Activated naive CD8-positive, alpha-beta T cell treated with anti-CD3 and anti-CD28 coated beads, Interleukin-2, amount 10 ng/mL, durations not matched to agents 7 days and 5 days (primary cell): Measurements from ENCODE around the gene CENPQ. TPM values are rescaled to one million over a fixed set of nuclear protein-coding genes. Genes with fewer than 3 reads are reported as not detected.
"Not testable (repeated sequence)": the region's sequence is repeated elsewhere in the genome, so short reads cannot be mapped to it uniquely, and the experiment has no call there.

Experiments
- ATAC-seq: fragments of 150-1000 bp; cut with Tn5 transposase; one replicate; pipeline ENCODE4 v1.10.0; 2021; ENCODE audit warnings: low read depth, moderate library complexity
- POLR2A ChIA-PET: fragments of 350-600 bp; sonication (Branson Sonifier 250); formaldehyde crosslinking; loops from one replicate; lab custom pipeline; 2021; ENCODE audit warnings: antibody characterized with exemption; lab: Charles Lee
- DNase-seq: peaks from one replicate; pipeline ENCODE4 v3.0.0; 2021
- H3K27ac Mint-ChIP-seq: one replicate; pipeline ENCODE4 v1.8.0; 2022; ENCODE audit warnings: mild to moderate bottlenecking, mixed read lengths
- H3K27me3 Mint-ChIP-seq: one replicate; pipeline ENCODE4 v1.8.0; 2022; ENCODE audit warnings: mild to moderate bottlenecking, moderate library complexity, mixed read lengths
- H3K36me3 Mint-ChIP-seq: one replicate; pipeline ENCODE4 v1.8.0; 2021; ENCODE audit warnings: mild to moderate bottlenecking, mixed read lengths
- H3K4me1 Mint-ChIP-seq: one replicate; pipeline ENCODE4 v1.8.0; 2021; ENCODE audit warnings: mixed read lengths
- H3K4me3 Mint-ChIP-seq: one replicate; pipeline ENCODE4 v1.8.0; 2022; ENCODE audit warnings: mild to moderate bottlenecking, moderate library complexity, mixed read lengths
- H3K9me3 Mint-ChIP-seq: one replicate; pipeline ENCODE4 v1.8.0; 2021; ENCODE audit warnings: mixed read lengths
- total RNA-seq, 2 experiments: library from RNA; stranded (reverse); gene quantifications; one replicate each; pipeline ENCODE4 v1.2.3, GENCODE V29; 2021

CENPQ gene
- total RNA-seq, 2 experiments from 2014 or later, result 14.4 to 14.5 TPM

DNA sequence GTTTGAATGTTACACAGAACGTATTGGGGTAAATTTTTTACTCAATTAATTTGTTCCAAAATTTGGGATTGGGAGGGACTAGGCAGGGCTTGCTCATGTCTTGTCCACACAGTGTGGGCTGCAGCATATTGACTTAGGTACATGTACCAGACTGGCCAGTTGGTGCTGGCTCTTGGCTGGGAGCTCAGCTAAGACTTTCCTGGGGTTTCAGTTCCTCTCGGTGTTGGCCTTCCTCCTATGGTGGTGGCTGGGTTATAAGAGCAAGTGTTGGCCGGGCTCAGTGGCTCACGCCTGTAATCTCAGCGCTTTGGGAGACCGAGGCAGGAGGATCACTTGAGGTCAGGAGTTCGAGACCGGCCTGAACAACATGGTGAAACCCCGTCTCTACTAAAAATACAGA is 4.9 kb downstream of the CENPQ start:
- no peak for ATAC-seq
- Mint-ChIP-seq H3K4me1 (peaks cover 25% of the 10 kb centered on the region), H3K27me3 (no peaks in the 10 kb centered on the region), H3K9me3 (no peaks in the 10 kb centered on the region), H3K27ac (no peak overlapping the region), H3K4me3 (no peak overlapping the region), H3K36me3 (peaks cover 18% of the 10 kb centered on the region)
- POLR2A ChIA-PET, result no interaction called here
- no peak for DNase-seq

DNA sequence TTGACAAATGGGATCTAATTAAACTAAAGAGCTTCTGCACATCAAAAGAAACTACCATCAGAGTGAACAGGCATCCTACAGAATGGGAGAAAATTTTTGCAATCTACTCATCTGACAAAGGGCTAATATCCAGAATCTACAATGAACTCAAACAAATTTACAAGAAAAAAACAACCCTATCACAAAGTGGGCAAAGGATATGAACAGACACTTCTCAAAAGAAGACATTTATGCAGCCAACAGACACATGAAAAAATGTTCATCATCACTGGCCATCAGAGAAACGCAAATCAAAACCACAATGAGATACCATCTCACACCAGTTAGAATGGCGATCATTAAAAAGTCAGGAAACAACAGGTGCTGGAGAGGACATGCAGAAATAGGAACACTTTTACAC is 13.4 kb downstream of the CENPQ start:
- H3K27ac Mint-ChIP-seq, H3K4me3 Mint-ChIP-seq, POLR2A ChIA-PET, DNase-seq, H3K4me1 Mint-ChIP-seq, H3K9me3 Mint-ChIP-seq, ATAC-seq, H3K27me3 Mint-ChIP-seq: not testable (repeated sequence)
- peaks cover 47% of the 10 kb centered on the region for H3K36me3 Mint-ChIP-seq

DNA sequence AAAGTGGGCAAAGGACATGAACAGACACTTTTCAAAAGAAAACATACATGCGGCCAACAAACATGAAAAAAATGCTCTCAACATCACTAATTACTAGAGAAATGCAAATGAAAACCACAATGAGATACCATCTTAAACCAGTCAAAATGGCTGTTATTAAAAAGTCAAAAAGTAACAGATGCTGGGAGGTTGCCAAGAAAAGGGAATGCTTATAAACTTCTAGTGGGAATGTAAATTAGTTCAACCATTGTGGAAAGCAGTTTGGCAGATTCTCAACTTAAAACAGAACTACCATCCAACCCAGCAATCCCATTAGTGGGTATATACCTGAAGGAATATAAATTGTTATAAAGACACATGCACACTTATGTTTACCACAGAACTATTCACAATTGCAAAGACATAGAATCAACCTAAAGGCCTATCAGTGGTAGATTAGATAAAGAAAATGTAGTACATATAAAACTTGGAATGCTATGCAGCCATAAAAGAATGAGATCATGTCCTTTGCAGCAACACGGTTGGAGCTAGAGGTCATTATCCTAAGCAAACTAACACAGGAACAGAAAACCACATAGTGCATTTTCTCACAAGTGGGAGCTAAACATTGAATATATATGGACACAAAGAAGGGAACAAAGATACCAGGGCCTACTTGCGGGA is 16.3 kb downstream of the CENPQ start:
- DNase-seq (no peak), ATAC-seq (no peak)
- POLR2A ChIA-PET, result no interaction called here
- Mint-ChIP-seq H3K4me3 (no peak overlapping the region), H3K9me3 (peaks cover 3% of the 10 kb centered on the region), H3K27me3 (no peaks in the 10 kb centered on the region), H3K36me3 (peaks cover 31% of the 10 kb centered on the region), H3K4me1 (no peaks in the 10 kb centered on the region), H3K27ac (no peak overlapping the region)

DNA sequence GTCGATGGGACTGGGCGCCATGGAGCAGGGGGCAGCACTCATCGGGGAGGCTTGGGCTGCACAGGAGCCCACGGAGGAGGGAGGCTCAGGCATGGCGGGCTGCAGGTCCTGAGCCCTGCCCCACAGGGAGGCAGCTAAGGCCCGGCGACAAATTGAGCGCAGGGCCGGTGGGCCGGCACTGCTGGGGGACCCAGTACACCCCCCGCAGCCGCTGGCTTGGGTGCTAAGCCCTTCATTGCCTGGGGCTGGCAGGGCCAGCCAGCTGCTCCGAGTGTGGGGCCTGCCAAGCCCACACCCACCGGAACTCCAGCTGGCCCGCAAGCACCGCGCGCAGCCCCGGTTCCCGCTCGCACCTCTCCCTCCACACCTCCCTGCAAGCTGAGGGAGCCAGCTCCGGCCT is 18.7 kb downstream of the CENPQ start:
- POLR2A ChIA-PET, H3K27ac Mint-ChIP-seq, ATAC-seq, H3K9me3 Mint-ChIP-seq, DNase-seq, H3K27me3 Mint-ChIP-seq, H3K4me1 Mint-ChIP-seq, H3K4me3 Mint-ChIP-seq: not testable (repeated sequence)
- H3K36me3 Mint-ChIP-seq, result peaks cover 24% of the 10 kb centered on the region

- H3K4me3 Mint-ChIP-seq, H3K4me1 Mint-ChIP-seq, ATAC-seq, H3K27me3 Mint-ChIP-seq, POLR2A ChIA-PET, H3K9me3 Mint-ChIP-seq, H3K27ac Mint-ChIP-seq, DNase-seq: not testable (repeated sequence)
- peaks cover 22% of the 10 kb centered on the region for H3K36me3 Mint-ChIP-seq
Observed at GRCh38 chr6:49483380-49483779, 20.2 kb downstream of the CENPQ start.

GRCh38 chr6:49490633-49491032 is 27.5 kb downstream of the CENPQ start:
- Mint-ChIP-seq H3K27ac (no peak overlapping the region), H3K9me3 (no peaks in the 10 kb centered on the region), H3K27me3 (no peaks in the 10 kb centered on the region), H3K4me3 (no peak overlapping the region), H3K36me3 (peaks cover 25% of the 10 kb centered on the region), H3K4me1 (no peaks in the 10 kb centered on the region)
- ATAC-seq (no peak), DNase-seq (no peak)
- POLR2A ChIA-PET, result no interaction called here

DNA sequence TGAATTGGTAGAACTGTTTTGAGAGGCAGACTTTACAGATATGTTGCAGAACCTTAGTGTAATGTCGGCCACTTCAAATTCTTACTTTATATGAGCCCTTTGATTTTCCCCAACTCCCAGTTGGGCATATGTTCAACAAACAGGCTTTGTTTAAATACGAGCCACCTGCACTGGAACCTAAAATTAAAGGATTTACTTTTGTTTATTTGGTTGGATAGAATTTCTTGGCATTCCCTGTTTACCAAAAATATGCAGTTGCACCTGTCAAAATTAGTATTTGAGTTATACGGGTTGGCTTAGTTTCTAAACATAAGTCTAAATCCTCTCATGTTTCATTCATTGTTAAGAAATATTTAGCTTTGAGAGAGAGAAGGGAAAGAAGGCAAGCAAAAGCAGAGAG is 34.1 kb downstream of the CENPQ start:
- H3K27ac Mint-ChIP-seq, result no peak overlapping the region
- H3K4me1 Mint-ChIP-seq, result no peaks in the 10 kb centered on the region
- POLR2A ChIA-PET, result no interaction called here
- no peaks in the 10 kb centered on the region for H3K9me3 Mint-ChIP-seq
- DNase-seq (no peak), ATAC-seq (no peak)
- peaks cover 6% of the 10 kb centered on the region for H3K27me3 Mint-ChIP-seq
- H3K4me3 Mint-ChIP-seq, result no peak overlapping the region
- peaks cover 12% of the 10 kb centered on the region for H3K36me3 Mint-ChIP-seq

- Mint-ChIP-seq H3K4me1 (no peaks in the 10 kb centered on the region), H3K9me3 (no peaks in the 10 kb centered on the region), H3K27ac (no peak overlapping the region), H3K36me3 (peaks cover 6% of the 10 kb centered on the region), H3K27me3 (peaks cover 6% of the 10 kb centered on the region), H3K4me3 (no peak overlapping the region)
- POLR2A ChIA-PET, result no interaction called here
- ATAC-seq, result no peak
- DNase-seq, result no peak
Observed at GRCh38 chr6:49499126-49499525, 36.0 kb downstream of the CENPQ start.

GRCh38 chr6:49499623-49500022 is 36.5 kb downstream of the CENPQ start, which contains the start of gene GLYATL3:
Gene GLYATL3, plus strand, starts transcription at chr6:49499923. Its CDS starts 12,068 bp downstream, at chr6:49511991.
- Mint-ChIP-seq H3K27me3 (peaks cover 6% of the 10 kb centered on the region), H3K4me1 (no peaks in the 10 kb centered on the region), H3K36me3 (peaks cover 3% of the 10 kb centered on the region), H3K27ac (no peak within 1 kb of the TSS), H3K4me3 (no peak within 1 kb of the TSS), H3K9me3 (no peaks in the 10 kb centered on the region)
- POLR2A ChIA-PET, result no interaction called here
- ATAC-seq (no peak), DNase-seq (no peak)

GRCh38 chr6:49504666-49505065 is 41.5 kb downstream of the CENPQ start:
- ATAC-seq, result no peak
- H3K9me3 Mint-ChIP-seq, result no peaks in the 10 kb centered on the region
- H3K27ac Mint-ChIP-seq, result no peak overlapping the region
- no peak overlapping the region for H3K4me3 Mint-ChIP-seq
- POLR2A ChIA-PET, result no interaction called here
- peaks cover 4% of the 10 kb centered on the region for H3K27me3 Mint-ChIP-seq
- no peaks in the 10 kb centered on the region for H3K36me3 Mint-ChIP-seq
- DNase-seq, result no peak
- no peaks in the 10 kb centered on the region for H3K4me1 Mint-ChIP-seq

- POLR2A ChIA-PET, result no interaction called here
- DNase-seq (no peak), ATAC-seq (no peak)
- H3K27ac Mint-ChIP-seq, result no peak overlapping the region
- no peaks in the 10 kb centered on the region for H3K9me3 Mint-ChIP-seq
- peaks cover 2% of the 10 kb centered on the region for H3K27me3 Mint-ChIP-seq
- no peaks in the 10 kb centered on the region for H3K36me3 Mint-ChIP-seq
- no peak overlapping the region for H3K4me3 Mint-ChIP-seq
- H3K4me1 Mint-ChIP-seq, result no peaks in the 10 kb centered on the region
Observed at GRCh38 chr6:49506569-49507111, 43.5 kb downstream of the CENPQ start.

- no peak overlapping the region for H3K4me3 Mint-ChIP-seq
- no peaks in the 10 kb centered on the region for H3K36me3 Mint-ChIP-seq
- POLR2A ChIA-PET, result no interaction called here
- H3K27ac Mint-ChIP-seq, result no peak overlapping the region
- no peaks in the 10 kb centered on the region for H3K9me3 Mint-ChIP-seq
- H3K4me1 Mint-ChIP-seq, result no peaks in the 10 kb centered on the region
- peaks cover 10% of the 10 kb centered on the region for H3K27me3 Mint-ChIP-seq
- no peak for DNase-seq
- no peak for ATAC-seq
Observed at GRCh38 chr6:49509342-49509741, 46.2 kb downstream of the CENPQ start.

DNA sequence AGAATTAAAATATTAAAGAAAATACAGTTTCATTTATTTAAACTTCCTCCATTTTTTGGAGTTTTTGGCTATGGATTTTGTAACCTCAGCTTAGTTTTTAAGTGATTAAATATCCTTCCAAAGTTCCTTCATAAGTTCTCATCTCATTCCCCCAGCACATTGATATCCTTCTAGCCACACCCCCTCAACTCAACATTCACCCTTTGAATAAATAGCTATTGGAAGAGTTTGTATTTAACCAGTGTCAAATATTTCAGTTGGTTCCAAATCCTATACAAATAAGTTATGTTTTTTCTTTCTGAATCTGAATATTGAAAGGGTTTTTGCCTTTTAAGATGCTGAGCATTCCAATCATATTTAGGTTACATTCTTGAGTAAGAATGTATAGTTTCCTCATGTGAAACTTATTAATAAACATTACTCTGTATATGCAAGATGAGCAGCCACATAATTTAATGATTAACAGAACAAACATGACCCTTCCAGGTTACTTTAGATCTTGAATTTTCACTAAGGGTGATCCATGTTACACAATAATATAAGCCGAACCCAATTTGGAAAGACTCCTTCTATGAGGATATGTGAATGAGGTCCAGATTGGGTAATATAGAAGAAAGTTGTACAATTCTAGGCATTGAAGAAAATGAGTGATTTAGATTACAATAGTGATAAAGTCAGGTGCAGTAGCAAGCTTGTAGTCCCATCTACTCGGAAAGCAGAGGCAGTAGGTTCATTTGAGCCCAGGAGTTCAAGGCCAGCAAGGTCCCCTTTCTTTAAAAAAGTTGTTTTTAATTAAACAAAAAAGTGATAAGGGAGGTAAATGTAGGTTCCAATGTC is 50.2 kb downstream of the CENPQ start:
- Mint-ChIP-seq H3K36me3 (no peaks in the 10 kb centered on the region), H3K4me1 (no peaks in the 10 kb centered on the region), H3K27me3 (peaks cover 12% of the 10 kb centered on the region), H3K27ac (no peak overlapping the region), H3K9me3 (no peaks in the 10 kb centered on the region), H3K4me3 (no peak overlapping the region)
- ATAC-seq (no peak), DNase-seq (no peak)
- POLR2A ChIA-PET, result no interaction called here
